Glutamatergic neuron (in vitro differentiated cells): ENCODE measurements around the gene ATOH1. TPM values are rescaled to one million over a fixed set of nuclear protein-coding genes. Genes with fewer than 3 reads are reported as not detected.
A peak's percentile ranks its signal among the peaks of the same experiment; 100 is the strongest.

ENCODE experiments used
- DNase-seq: peaks from one replicate; pipeline ENCODE4 v3.0.0; 2022
- H3K27ac Mint-ChIP-seq: one replicate; pipeline ENCODE4 v1.8.0; 2020; ENCODE audit warnings: mild to moderate bottlenecking, mixed read lengths, inconsistent platforms; ENCODE audit not compliant: unreplicated experiment
- H3K27me3 Mint-ChIP-seq: one replicate; pipeline ENCODE4 v1.8.0; 2020; ENCODE audit warnings: mild to moderate bottlenecking, moderate library complexity, mixed read lengths, inconsistent platforms; ENCODE audit not compliant: unreplicated experiment
- H3K36me3 Mint-ChIP-seq: one replicate; pipeline ENCODE4 v1.8.0; 2020; ENCODE audit warnings: mild to moderate bottlenecking, mixed read lengths, inconsistent platforms; ENCODE audit not compliant: unreplicated experiment
- H3K4me1 Mint-ChIP-seq: one replicate; pipeline ENCODE4 v1.8.0; 2020; ENCODE audit warnings: mild to moderate bottlenecking, low read depth, mixed read lengths, inconsistent platforms; ENCODE audit not compliant: unreplicated experiment
- H3K4me3 Mint-ChIP-seq: one replicate; pipeline ENCODE4 v1.8.0; 2020; ENCODE audit warnings: mild to moderate bottlenecking, mixed read lengths, inconsistent platforms; ENCODE audit not compliant: unreplicated experiment
- H3K9me3 Mint-ChIP-seq: one replicate; pipeline ENCODE4 v1.8.0; 2020; ENCODE audit warnings: mild to moderate bottlenecking, moderate library complexity, mixed read lengths, inconsistent platforms; ENCODE audit not compliant: unreplicated experiment
- CTCF ChIP-seq: fragments of 200-600 bp; sonication (generic); IDR thresholded peaks from one replicate; pipeline ENCODE4 v1.5.0; 2021; ENCODE audit not compliant: partially characterized antibody, unreplicated experiment
- total RNA-seq: library from RNA; stranded (reverse); fragmentation: NEBNext Ultra II Directional; extraction: Animal tissue kit (Norgen Biotek cat#: 25700); gene quantifications from one replicate; pipeline ENCODE4 v1.2.1, GENCODE V29; 2021; ENCODE audit not compliant: unreplicated experiment

ATOH1 gene
- total RNA-seq, 1 donor from 2014 or later, result not detected

- Mint-ChIP-seq H3K27me3 (no peaks in the 10 kb centered on the region), H3K36me3 (no peaks in the 10 kb centered on the region), H3K27ac (no peak overlapping the region), H3K4me3 (no peak overlapping the region), H3K9me3 (no peaks in the 10 kb centered on the region), H3K4me1 (no peaks in the 10 kb centered on the region)
- no peak for DNase-seq
- no peak for TF ChIP-seq CTCF
Measured at GRCh38 chr4:93852680-93853079, 24.1 kb downstream of the ATOH1 start.

- Mint-ChIP-seq H3K27ac (no peak overlapping the region), H3K9me3 (no peaks in the 10 kb centered on the region), H3K4me3 (no peak overlapping the region), H3K4me1 (no peaks in the 10 kb centered on the region), H3K36me3 (no peaks in the 10 kb centered on the region), H3K27me3 (no peaks in the 10 kb centered on the region)
- DNase-seq, result no peak
- no peak for TF ChIP-seq CTCF
Measured at GRCh38 chr4:93855926-93856325, 27.4 kb downstream of the ATOH1 start.

GRCh38 chr4:93865650-93866049, 37.1 kb downstream of the ATOH1 start:
- DNase-seq, result no peak
- TF ChIP-seq CTCF, result peak; percentile 19
- no peak overlapping the region for H3K4me3 Mint-ChIP-seq
- H3K4me1 Mint-ChIP-seq, result no peaks in the 10 kb centered on the region
- H3K9me3 Mint-ChIP-seq, result no peaks in the 10 kb centered on the region
- no peak overlapping the region for H3K27ac Mint-ChIP-seq
- no peaks in the 10 kb centered on the region for H3K36me3 Mint-ChIP-seq
- no peaks in the 10 kb centered on the region for H3K27me3 Mint-ChIP-seq

GRCh38 chr4:93867416-93868001, 39.0 kb downstream of the ATOH1 start:
- Mint-ChIP-seq H3K9me3 (no peaks in the 10 kb centered on the region), H3K4me1 (no peaks in the 10 kb centered on the region), H3K36me3 (no peaks in the 10 kb centered on the region), H3K27me3 (no peaks in the 10 kb centered on the region), H3K4me3 (no peak overlapping the region), H3K27ac (no peak overlapping the region)
- TF ChIP-seq CTCF, result no peak
- no peak for DNase-seq

GRCh38 chr4:93870876-93871458, 42.4 kb downstream of the ATOH1 start:
- H3K4me3 Mint-ChIP-seq, result no peak overlapping the region
- H3K27me3 Mint-ChIP-seq, result no peaks in the 10 kb centered on the region
- H3K36me3 Mint-ChIP-seq, result no peaks in the 10 kb centered on the region
- H3K9me3 Mint-ChIP-seq, result no peaks in the 10 kb centered on the region
- DNase-seq, result no peak
- no peak overlapping the region for H3K27ac Mint-ChIP-seq
- no peaks in the 10 kb centered on the region for H3K4me1 Mint-ChIP-seq
- no peak for TF ChIP-seq CTCF
